Esophagus (tissue), 2 donors: ENCODE results near the gene LNP1. TPM values are rescaled to one million over a fixed set of nuclear protein-coding genes. Genes with fewer than 3 reads are reported as not detected.

Experiments
- H3K27ac ChIP-seq, 2 donors: one replicate each; pipeline ENCODE4 v1.5.1; 2013; ENCODE audit warnings: low read depth in 2 of 2, mild to moderate bottlenecking in 2 of 2, inconsistent platforms in 1 of 2, low read length in 1 of 2, moderate library complexity in 1 of 2
- H3K27me3 ChIP-seq, 2 donors: one replicate each; pipeline ENCODE4 v1.6.1; 2013; ENCODE audit warnings: low read length in 2 of 2, control low read depth in 1 of 2, mild to moderate bottlenecking in 1 of 2; ENCODE audit not compliant: insufficient read depth in 2 of 2, control insufficient read depth in 1 of 2
- H3K36me3 ChIP-seq, 2 donors: one replicate each; pipeline ENCODE4 v1.6.1; 2013; ENCODE audit warnings: low read length in 1 of 2; ENCODE audit not compliant: control insufficient read depth in 2 of 2, insufficient read depth in 2 of 2
- H3K4me1 ChIP-seq, 2 donors: one replicate each; pipeline ENCODE4 v1.6.1; 2013; ENCODE audit warnings: low read length in 1 of 2; ENCODE audit not compliant: control insufficient read depth in 2 of 2, insufficient read depth in 2 of 2
- H3K4me3 ChIP-seq, 2 donors: one replicate each; pipeline ENCODE4 v1.5.1; 2013; ENCODE audit warnings: low read length in 2 of 2, mild to moderate bottlenecking in 2 of 2, low read depth in 1 of 2, moderate library complexity in 1 of 2
- H3K9me3 ChIP-seq, 2 donors: one replicate each; pipeline ENCODE4 v1.6.1; 2013; ENCODE audit warnings: mild to moderate bottlenecking in 2 of 2, low read depth in 1 of 2, low read length in 1 of 2, moderate library complexity in 1 of 2; ENCODE audit not compliant: control insufficient read depth in 2 of 2, insufficient read depth in 1 of 2
- WGBS, 2 donors: extraction: QIAGEN DNeasy Blood & Tissue Kit; methylation state at CpG; one replicate each; pipeline ENCODE4 v1.1.7; 2013; 5-methylcytosine and 5-hydroxymethylcytosine counted together
- polyA plus RNA-seq, 2 donors: library from polyadenylated mRNA; stranded (reverse); fragments of 200-250 nt; gene quantifications; one replicate each; pipeline ENCODE4 v1.2.3, GENCODE V29; 2013
- donor health status: healthy with polysubstance abuse.
- donor health status: Bipolar disorder and iron deficiency.

LNP1 gene
- polyA plus RNA-seq, 2 donors: 0.35 to 0.41 TPM

GRCh38 chr3:100424261-100424660 is 22.9 kb downstream of the LNP1 start:
- peaks cover 0 to 2% of the 10 kb centered on the region in 2 donors for H3K9me3 ChIP-seq
- no peaks in the 10 kb centered on the region for H3K27me3 ChIP-seq
- H3K4me1 ChIP-seq: peaks cover 0 to 4% of the 10 kb centered on the region in 2 donors
- no peak overlapping the region for H3K4me3 ChIP-seq
- H3K36me3 ChIP-seq: no peaks in the 10 kb centered on the region
- WGBS, 2 donors: 93 to 95% methylated on average over 2 of the region's 2 CpGs
- H3K27ac ChIP-seq: no peak overlapping the region

- H3K27ac ChIP-seq: no peak overlapping the region
- H3K4me1 ChIP-seq: peaks cover 0 to 4% of the 10 kb centered on the region in 2 donors
- no peak overlapping the region for H3K4me3 ChIP-seq
- peaks cover 0 to 2% of the 10 kb centered on the region in 2 donors for H3K9me3 ChIP-seq
- no peaks in the 10 kb centered on the region for H3K36me3 ChIP-seq
- WGBS, 2 donors: 34 to 45% methylated on average over 1 of the region's 1 CpG
- H3K27me3 ChIP-seq: no peaks in the 10 kb centered on the region
Observed at GRCh38 chr3:100425316-100425715, 24.0 kb downstream of the LNP1 start.

- no peak overlapping the region for H3K27ac ChIP-seq
- no peaks in the 10 kb centered on the region for H3K27me3 ChIP-seq
- H3K9me3 ChIP-seq: peaks cover 0 to 2% of the 10 kb centered on the region in 2 donors
- peaks cover 0 to 4% of the 10 kb centered on the region in 2 donors for H3K4me1 ChIP-seq
- 50 to 53% methylated on average over 8 of the region's 8 CpGs for WGBS, 2 donors
- no peak overlapping the region for H3K4me3 ChIP-seq
- no peaks in the 10 kb centered on the region for H3K36me3 ChIP-seq
Observed at GRCh38 chr3:100426067-100426682, 24.8 kb downstream of the LNP1 start.

- WGBS, 2 donors: 41 to 62% methylated on average over 2 of the region's 2 CpGs
- H3K9me3 ChIP-seq: peaks cover 0 to 2% of the 10 kb centered on the region in 2 donors
- H3K4me1 ChIP-seq: peaks cover 0 to 4% of the 10 kb centered on the region in 2 donors
- H3K36me3 ChIP-seq: no peaks in the 10 kb centered on the region
- no peak overlapping the region for H3K4me3 ChIP-seq
- no peak overlapping the region for H3K27ac ChIP-seq
- H3K27me3 ChIP-seq: no peaks in the 10 kb centered on the region
Observed at GRCh38 chr3:100427699-100428098, 26.4 kb downstream of the LNP1 start.

GRCh38 chr3:100429187-100429716 is 27.9 kb downstream of the LNP1 start:
- H3K4me1 ChIP-seq: peaks cover 0 to 4% of the 10 kb centered on the region in 2 donors
- no peaks in the 10 kb centered on the region for H3K36me3 ChIP-seq
- no peak overlapping the region for H3K4me3 ChIP-seq
- no peaks in the 10 kb centered on the region for H3K27me3 ChIP-seq
- 74 to 83% methylated on average over 2 of the region's 2 CpGs for WGBS, 2 donors
- peaks cover 0 to 2% of the 10 kb centered on the region in 2 donors for H3K9me3 ChIP-seq
- H3K27ac ChIP-seq: no peak overlapping the region

GRCh38 chr3:100436951-100437350 is 35.6 kb downstream of the LNP1 start:
- Histone ChIP-seq H3K9me3 (no peaks in the 10 kb centered on the region), H3K27ac (no peak overlapping the region), H3K36me3 (no peaks in the 10 kb centered on the region), H3K4me3 (no peak overlapping the region), H3K27me3 (no peaks in the 10 kb centered on the region), H3K4me1 (no peaks in the 10 kb centered on the region)
- WGBS, 2 donors: 91 to 94% methylated on average over 2 of the region's 2 CpGs

- 82 to 88% methylated on average over 3 of the region's 3 CpGs for WGBS, 2 donors
- Histone ChIP-seq H3K27ac (no peak overlapping the region), H3K4me3 (no peak overlapping the region), H3K36me3 (no peaks in the 10 kb centered on the region), H3K27me3 (no peaks in the 10 kb centered on the region), H3K9me3 (no peaks in the 10 kb centered on the region), H3K4me1 (no peaks in the 10 kb centered on the region)
Observed at GRCh38 chr3:100437721-100438622, 36.6 kb downstream of the LNP1 start.

- H3K27ac ChIP-seq: no peak overlapping the region
- 92 to 97% methylated on average over 2 of the region's 2 CpGs for WGBS, 2 donors
- H3K27me3 ChIP-seq: no peaks in the 10 kb centered on the region
- H3K36me3 ChIP-seq: no peaks in the 10 kb centered on the region
- no peaks in the 10 kb centered on the region for H3K9me3 ChIP-seq
- H3K4me3 ChIP-seq: no peak overlapping the region
- no peaks in the 10 kb centered on the region for H3K4me1 ChIP-seq
Observed at GRCh38 chr3:100438623-100438974, 37.3 kb downstream of the LNP1 start.

- WGBS, 2 donors: 70 to 87% methylated on average over 3 of the region's 3 CpGs
- H3K36me3 ChIP-seq: no peaks in the 10 kb centered on the region
- H3K4me1 ChIP-seq: no peaks in the 10 kb centered on the region
- H3K9me3 ChIP-seq: no peaks in the 10 kb centered on the region
- no peak overlapping the region for H3K4me3 ChIP-seq
- no peaks in the 10 kb centered on the region for H3K27me3 ChIP-seq
- no peak overlapping the region for H3K27ac ChIP-seq
Observed at GRCh38 chr3:100440895-100441294, 39.6 kb downstream of the LNP1 start.
